DOHH2 (cell line): ENCODE results near the gene TGM2.

Experiments used
- EZH2phosphoT487 ChIP-seq: fragments of 200-600 bp; sonication (generic); IDR thresholded peaks from 2 replicates; pipeline ENCODE4 v1.6.1; 2017; ENCODE audit warnings: borderline replicate concordance, mild to moderate bottlenecking, antibody characterized with exemption, low read length, moderate library complexity, mixed read lengths
- TF ChIP-seq, protein P1 (sequence below): fragments of 200-600 bp; sonication (generic); IDR thresholded peaks from one replicate; pipeline ENCODE4 v1.5.1; 2014; ENCODE audit warnings: antibody characterized with exemption, mild to moderate bottlenecking, low read depth, low read length; ENCODE audit not compliant: poor library complexity, severe bottlenecking

DNA sequence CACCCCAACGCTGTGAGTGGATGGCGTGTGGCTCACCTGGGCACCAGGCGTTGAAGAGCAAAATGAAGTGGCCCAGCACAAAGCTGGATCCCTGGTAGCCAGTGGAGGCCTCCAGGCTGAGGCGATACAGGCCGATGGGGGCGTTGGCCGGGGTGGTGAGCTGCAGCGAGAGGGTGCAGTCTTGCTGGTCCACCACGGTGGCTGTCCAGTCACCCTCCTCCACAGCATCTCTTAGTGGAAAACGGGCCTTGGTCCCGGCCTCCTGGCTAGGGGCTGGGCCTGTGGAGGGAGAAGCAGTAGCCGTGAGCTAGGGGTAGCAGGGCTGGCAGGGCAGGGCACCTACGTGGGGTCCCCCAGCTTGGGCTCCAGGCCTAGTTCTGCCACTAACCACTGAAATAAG, 9.3 kb downstream of the TGM2 start:
- TF ChIP-seq, protein P1, sequence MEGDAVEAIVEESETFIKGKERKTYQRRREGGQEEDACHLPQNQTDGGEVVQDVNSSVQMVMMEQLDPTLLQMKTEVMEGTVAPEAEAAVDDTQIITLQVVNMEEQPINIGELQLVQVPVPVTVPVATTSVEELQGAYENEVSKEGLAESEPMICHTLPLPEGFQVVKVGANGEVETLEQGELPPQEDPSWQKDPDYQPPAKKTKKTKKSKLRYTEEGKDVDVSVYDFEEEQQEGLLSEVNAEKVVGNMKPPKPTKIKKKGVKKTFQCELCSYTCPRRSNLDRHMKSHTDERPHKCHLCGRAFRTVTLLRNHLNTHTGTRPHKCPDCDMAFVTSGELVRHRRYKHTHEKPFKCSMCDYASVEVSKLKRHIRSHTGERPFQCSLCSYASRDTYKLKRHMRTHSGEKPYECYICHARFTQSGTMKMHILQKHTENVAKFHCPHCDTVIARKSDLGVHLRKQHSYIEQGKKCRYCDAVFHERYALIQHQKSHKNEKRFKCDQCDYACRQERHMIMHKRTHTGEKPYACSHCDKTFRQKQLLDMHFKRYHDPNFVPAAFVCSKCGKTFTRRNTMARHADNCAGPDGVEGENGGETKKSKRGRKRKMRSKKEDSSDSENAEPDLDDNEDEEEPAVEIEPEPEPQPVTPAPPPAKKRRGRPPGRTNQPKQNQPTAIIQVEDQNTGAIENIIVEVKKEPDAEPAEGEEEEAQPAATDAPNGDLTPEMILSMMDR: no peak
- TF ChIP-seq EZH2phosphoT487: no peak
